Measurements from ENCODE around the gene FANCC. TPM values are rescaled to one million over a fixed set of nuclear protein-coding genes. Genes with fewer than 3 reads are reported as not detected.

FANCC gene
- total and polyA plus RNA-seq, 2 of the 8 experiments (the other 6 are each of a cell fraction or from before 2014, with no cell fraction given), result 7.8 to 15.2 TPM

- TF ChIP-seq BRCA1 (IDR thresholded peaks at IDR 0.05; ENCODE audit: low read depth, low read length), result no peak
- TF ChIP-seq SAP30 (IDR thresholded peaks at IDR 0.05; ENCODE audit: insufficient read depth, insufficient replicate concordance, low read length), result no peak
- TF ChIP-seq ASH2L (IDR thresholded peaks at IDR 0.05; ENCODE audit: low read length), result no peak
- TF ChIP-seq SIX5 (IDR thresholded peaks at IDR 0.05; ENCODE audit: low read depth, low read length), result no peak
- no peak for TF ChIP-seq JUN (IDR thresholded peaks at IDR 0.05; ENCODE audit: low read depth, low read length)
Measured at GRCh38 chr9:95085036-95085770, 232.3 kb downstream of the FANCC start (continued).
